Erythroblast (primary cell): ENCODE measurements around the gene FTO.

Source experiments
- GATA1 ChIP-seq: IDR thresholded peaks from 2 replicates; pipeline ENCODE4 v1.6.1; 2011; ENCODE audit warnings: low read depth, mild to moderate bottlenecking, control low read depth, low read length, moderate library complexity
- POLR2A ChIP-seq: IDR thresholded peaks from 2 replicates; pipeline ENCODE4 v1.6.1; 2011; ENCODE audit warnings: mild to moderate bottlenecking, low read length

DNA sequence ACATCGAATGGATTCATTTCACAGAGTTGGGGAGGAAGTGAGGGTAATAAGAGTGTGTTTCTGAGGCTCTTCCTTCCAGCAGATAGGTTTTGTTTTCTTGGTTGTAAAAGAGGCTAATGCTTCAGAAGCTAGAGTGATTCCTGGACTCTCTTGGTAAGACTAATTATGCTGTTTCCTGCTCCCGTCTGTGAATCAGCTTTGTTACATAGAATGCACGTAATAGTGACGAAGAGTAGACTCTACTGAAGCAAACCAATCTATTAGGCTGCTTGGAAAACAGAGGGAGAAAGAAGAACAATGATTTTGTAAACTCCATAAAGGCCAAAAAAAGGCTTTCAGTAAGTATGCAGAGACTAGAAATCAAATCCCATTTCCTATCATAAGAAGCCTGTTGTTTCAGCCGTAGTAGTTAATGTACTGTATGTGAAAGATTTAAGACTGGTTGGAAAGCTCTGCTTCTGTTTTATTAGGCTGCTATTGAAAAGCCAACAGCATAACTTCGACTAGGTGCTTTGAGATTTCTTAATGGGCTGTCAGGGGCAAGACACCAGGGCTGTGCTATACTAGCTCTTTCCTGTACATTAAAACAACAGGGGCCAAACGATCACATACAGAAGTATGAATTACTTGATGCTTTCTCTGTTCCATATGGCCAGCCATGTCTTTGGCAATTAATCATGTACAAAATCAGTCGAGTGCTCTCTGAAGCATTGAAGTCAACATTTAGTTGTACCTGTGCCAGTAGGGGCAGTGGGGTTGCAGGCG is 219.0 kb downstream of the FTO start:
- TF ChIP-seq POLR2A (no peak), GATA1 (no peak)
